LNCaP clone FGC (cell line): ENCODE measurements around the gene TBX2.

Experiments used
- DNase-seq: peaks from one replicate; pipeline ENCODE4 v3.0.0-alpha.2; 2011; ENCODE audit warnings: low read depth
- H3K4me3 ChIP-seq: 2 replicates; pipeline ENCODE4 v1.5.1; 2011; ENCODE audit warnings: mild to moderate bottlenecking, low read depth, low read length, control low read depth
- TF ChIP-seq, protein P1 (sequence below): IDR thresholded peaks from 2 replicates; pipeline ENCODE4 v1.5.1; 2012; ENCODE audit warnings: mild to moderate bottlenecking; ENCODE audit not compliant: control insufficient read depth, insufficient read depth; ENCODE audit errors: extremely low read depth

Gene TBX2

DNA sequence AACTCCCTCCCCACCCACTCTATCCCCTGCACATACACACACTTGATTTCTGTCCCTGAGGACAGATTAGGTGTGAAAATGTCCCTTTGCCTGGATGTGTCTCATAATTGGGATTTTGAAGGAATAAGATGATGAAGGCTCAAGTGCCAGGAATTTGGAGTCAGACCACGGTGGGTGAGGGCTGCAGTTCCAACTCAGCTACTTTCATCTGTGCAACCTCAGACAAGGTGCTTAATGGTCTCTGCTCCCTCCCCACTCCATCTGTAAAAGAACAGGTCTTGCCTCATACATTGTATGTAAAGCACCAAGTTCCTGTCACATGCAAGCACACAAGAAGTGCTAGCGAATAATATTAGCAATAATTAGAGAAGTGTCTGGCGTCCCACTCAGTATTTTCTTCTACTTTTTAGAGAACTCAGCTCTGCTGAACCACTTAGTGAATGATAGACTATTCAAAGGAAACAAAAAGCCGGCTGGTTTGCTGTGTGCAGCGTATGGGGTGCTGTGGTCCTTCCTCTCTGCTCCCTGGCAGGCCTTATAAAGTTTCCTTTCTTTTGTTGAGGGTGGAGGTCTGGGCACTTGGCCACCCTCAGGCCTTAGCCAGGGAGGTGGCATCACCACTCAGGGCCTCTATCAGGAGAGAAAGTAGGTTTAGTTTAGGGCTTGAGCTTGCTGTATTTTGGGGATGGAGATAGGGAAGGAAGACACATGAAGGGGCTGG lies 58.9 kb downstream of the TBX2 start:
- TF ChIP-seq, protein P1, sequence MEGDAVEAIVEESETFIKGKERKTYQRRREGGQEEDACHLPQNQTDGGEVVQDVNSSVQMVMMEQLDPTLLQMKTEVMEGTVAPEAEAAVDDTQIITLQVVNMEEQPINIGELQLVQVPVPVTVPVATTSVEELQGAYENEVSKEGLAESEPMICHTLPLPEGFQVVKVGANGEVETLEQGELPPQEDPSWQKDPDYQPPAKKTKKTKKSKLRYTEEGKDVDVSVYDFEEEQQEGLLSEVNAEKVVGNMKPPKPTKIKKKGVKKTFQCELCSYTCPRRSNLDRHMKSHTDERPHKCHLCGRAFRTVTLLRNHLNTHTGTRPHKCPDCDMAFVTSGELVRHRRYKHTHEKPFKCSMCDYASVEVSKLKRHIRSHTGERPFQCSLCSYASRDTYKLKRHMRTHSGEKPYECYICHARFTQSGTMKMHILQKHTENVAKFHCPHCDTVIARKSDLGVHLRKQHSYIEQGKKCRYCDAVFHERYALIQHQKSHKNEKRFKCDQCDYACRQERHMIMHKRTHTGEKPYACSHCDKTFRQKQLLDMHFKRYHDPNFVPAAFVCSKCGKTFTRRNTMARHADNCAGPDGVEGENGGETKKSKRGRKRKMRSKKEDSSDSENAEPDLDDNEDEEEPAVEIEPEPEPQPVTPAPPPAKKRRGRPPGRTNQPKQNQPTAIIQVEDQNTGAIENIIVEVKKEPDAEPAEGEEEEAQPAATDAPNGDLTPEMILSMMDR = no peak
- no peak overlapping the region for H3K4me3 ChIP-seq
- no peak for DNase-seq
